Adrenal gland (tissue), 12 donors: ENCODE measurements around the gene LRP1B. TPM values are rescaled to one million over a fixed set of nuclear protein-coding genes. Genes with fewer than 3 reads are reported as not detected.

Experiments used
- DNase-seq, 7 donors: peaks; one replicate each; pipeline ENCODE4 v3.0.0-alpha.2; 2019 to 2020
- H3K27ac ChIP-seq, 5 donors: fragments of 200-600 bp; sonication (generic) in 4 of 5; 1 replicate in 3 of 5; 2 replicates in 2 of 5; pipeline versions ENCODE4 v1.5.1 to v1.8.0; 2016 to 2020; ENCODE audit warnings: mild to moderate bottlenecking in 1 of 5
- H3K27me3 ChIP-seq: fragments of 200-600 bp; 2 replicates; pipeline ENCODE4 v1.8.0; 2021
- H3K36me3 ChIP-seq, 2 donors: fragments of 200-600 bp; replicated peaks in 1 of 2; 1 replicate in 1 of 2; 2 replicates in 1 of 2; pipeline versions ENCODE4 v1.5.1 to v1.8.0; 2018 to 2022
- H3K4me1 ChIP-seq, 2 donors: fragments of 200-600 bp; replicated peaks in 1 of 2; 1 replicate in 1 of 2; 2 replicates in 1 of 2; pipeline versions ENCODE4 v1.5.1 to v1.8.0; 2018 to 2021
- H3K4me3 ChIP-seq, 4 donors: fragments of 200-600 bp; sonication (generic) in 3 of 4; one replicate each; pipeline ENCODE4 v1.5.1; 2016 to 2018
- H3K9me3 ChIP-seq, 3 donors: fragments of 200-600 bp; sonication (generic) in 1 of 3; replicated peaks in 1 of 3; 1 replicate in 2 of 3; 2 replicates in 1 of 3; pipeline versions ENCODE4 v1.5.1 to v1.8.0; 2016 to 2021
- POLR2A ChIP-seq, 2 donors: fragments of 450-650 bp; IDR thresholded peaks; one replicate each; pipeline ENCODE4 v1.6.1; 2017; ENCODE audit warnings: antibody characterized with exemption in 2 of 2, mild to moderate bottlenecking in 2 of 2, moderate library complexity in 1 of 2
- whole genome bisulfite sequencing, 4 donors: extraction: QIAGEN DNeasy Blood & Tissue Kit in 2 of 4; methylation state at CpG; one replicate each; pipeline versions ENCODE4 v1.1.5 to v1.1.7; 2013 to 2017; 5-methylcytosine and 5-hydroxymethylcytosine counted together
- intact Hi-C, 2 donors: fragments of 100-400 bp; cut with DNase I; formaldehyde crosslinking; loops; one replicate each; pipeline versions ENCODE4 v1.14.1 to v1.15.0; 2022 to 2023
- polyA plus RNA-seq, 3 donors: library from polyadenylated mRNA; stranded (reverse); fragments of 200-250 nt in 2 of 3; fragments of 350-450 nt in 1 of 3; fragmentation: Illumina TruSeq in 1 of 3; extraction: RNeasy Lipid Tissue Mini Kit (QIAGEN cat#74804) in 1 of 3; gene quantifications; one replicate each; pipeline ENCODE4 v1.2.3, GENCODE V29; 2013 to 2014
- total RNA-seq, 9 donors: library from RNA; depleted of rRNA in 4 of 9; stranded (reverse); fragments of >200 nt in 4 of 9; fragments of 120-200 nt in 1 of 9; fragmentation: NEBNext Ultra II Directional in 1 of 9; extraction: Animal tissue kit (Norgen Biotek cat#: 25700) in 1 of 9; gene quantifications; one replicate each; pipeline versions ENCODE4 v1.1.0 to v1.2.4, GENCODE V29; 2013 to 2023
- TF ChIP-seq, protein P1 (sequence below), 6 experiments: fragments of 450-650 bp in 4 of 6; fragments of 200-600 bp in 2 of 6; sonication (generic) in 1 of 6; IDR thresholded peaks; 1 replicate in 5 of 6; 2 replicates in 1 of 6; pipeline versions ENCODE4 v1.5.1 to v1.8.0; 2016 to 2021; ENCODE audit warnings: antibody characterized with exemption in 6 of 6, mild to moderate bottlenecking in 2 of 6, moderate library complexity in 1 of 6
- donor health status: healthy with polysubstance abuse.
- donor health status: Bipolar disorder and iron deficiency.
- donor health status: DM: yes; HTN: yes; CAD: no.
- donor health status: DM: no; HTN: no; CAD: no.
- donor health status: DM: no; HTN: no; CAD: no.
- donor health status: DM: yes; HTN: yes; CAD: no.

The LRP1B gene
- total and polyA plus RNA-seq, 12 donors: 0.84 to 5.4 (median 2.1) TPM

GRCh38 chr2:140585016-140585415, 1545.8 kb downstream of the LRP1B start:
- no peak for DNase-seq
- Histone ChIP-seq H3K4me3 (no peak overlapping the region), H3K9me3 (no peaks in the 10 kb centered on the region), H3K4me1 (no peaks in the 10 kb centered on the region), H3K27me3 (no peaks in the 10 kb centered on the region), H3K36me3 (no peaks in the 10 kb centered on the region), H3K27ac (no peak overlapping the region)
- no peak for TF ChIP-seq POLR2A (IDR thresholded peaks at IDR 0.05)
- TF ChIP-seq, protein P1, sequence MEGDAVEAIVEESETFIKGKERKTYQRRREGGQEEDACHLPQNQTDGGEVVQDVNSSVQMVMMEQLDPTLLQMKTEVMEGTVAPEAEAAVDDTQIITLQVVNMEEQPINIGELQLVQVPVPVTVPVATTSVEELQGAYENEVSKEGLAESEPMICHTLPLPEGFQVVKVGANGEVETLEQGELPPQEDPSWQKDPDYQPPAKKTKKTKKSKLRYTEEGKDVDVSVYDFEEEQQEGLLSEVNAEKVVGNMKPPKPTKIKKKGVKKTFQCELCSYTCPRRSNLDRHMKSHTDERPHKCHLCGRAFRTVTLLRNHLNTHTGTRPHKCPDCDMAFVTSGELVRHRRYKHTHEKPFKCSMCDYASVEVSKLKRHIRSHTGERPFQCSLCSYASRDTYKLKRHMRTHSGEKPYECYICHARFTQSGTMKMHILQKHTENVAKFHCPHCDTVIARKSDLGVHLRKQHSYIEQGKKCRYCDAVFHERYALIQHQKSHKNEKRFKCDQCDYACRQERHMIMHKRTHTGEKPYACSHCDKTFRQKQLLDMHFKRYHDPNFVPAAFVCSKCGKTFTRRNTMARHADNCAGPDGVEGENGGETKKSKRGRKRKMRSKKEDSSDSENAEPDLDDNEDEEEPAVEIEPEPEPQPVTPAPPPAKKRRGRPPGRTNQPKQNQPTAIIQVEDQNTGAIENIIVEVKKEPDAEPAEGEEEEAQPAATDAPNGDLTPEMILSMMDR (IDR thresholded peaks at IDR 0.05): no peak
- 33 to 50% (median 39%) methylated on average over 2 of the region's 2 CpGs for whole genome bisulfite sequencing, 4 donors
- intact Hi-C loops: no loop called here

- Histone ChIP-seq H3K9me3 (no peaks in the 10 kb centered on the region), H3K4me3 (no peak overlapping the region), H3K4me1 (no peaks in the 10 kb centered on the region), H3K27me3 (no peaks in the 10 kb centered on the region), H3K36me3 (no peaks in the 10 kb centered on the region), H3K27ac (no peak overlapping the region)
- DNase-seq: no peak
- intact Hi-C loops: no loop called here
- no peak for TF ChIP-seq POLR2A (IDR thresholded peaks at IDR 0.05)
- TF ChIP-seq, protein P1 (IDR thresholded peaks at IDR 0.05): no peak
Measured at GRCh38 chr2:140584471-140584870, 1546.3 kb downstream of the LRP1B start.

- intact Hi-C loops: no loop called here
- 71 to 76% (median 73%) methylated on average over 2 of the region's 2 CpGs for WGBS, 4 donors
- Histone ChIP-seq H3K36me3 (no peaks in the 10 kb centered on the region), H3K27me3 (no peaks in the 10 kb centered on the region), H3K4me1 (no peaks in the 10 kb centered on the region), H3K9me3 (no peaks in the 10 kb centered on the region), H3K4me3 (no peak overlapping the region), H3K27ac (no peak overlapping the region)
- no peak for TF ChIP-seq POLR2A (IDR thresholded peaks at IDR 0.05)
- TF ChIP-seq, protein P1 (IDR thresholded peaks at IDR 0.05): no peak
- no peak for DNase-seq
Measured at GRCh38 chr2:140580532-140581151, 1550.2 kb downstream of the LRP1B start.

DNA sequence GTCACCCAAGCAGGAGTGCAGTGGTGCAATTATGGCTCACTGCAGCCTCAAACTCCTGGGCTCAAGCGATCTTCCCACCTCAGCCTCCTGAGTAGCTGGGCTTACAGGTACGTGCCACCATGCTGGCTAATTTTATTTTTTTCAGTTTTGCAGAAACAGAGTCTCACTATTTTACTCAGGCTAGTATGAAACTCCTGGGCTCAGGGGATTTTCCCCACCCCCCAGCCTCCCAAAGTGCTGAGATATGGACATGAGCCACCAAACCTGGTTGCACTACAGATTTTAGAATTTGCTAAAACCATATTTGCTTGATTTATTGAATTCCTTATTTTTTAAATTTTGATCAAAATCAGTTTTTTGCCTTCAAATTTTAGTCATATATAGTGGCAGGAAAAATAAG, 1553.4 kb downstream of the LRP1B start:
- WGBS, 4 donors: 90 to 95% (median 94%) methylated on average over 2 of the region's 2 CpGs
- H3K36me3 ChIP-seq: no peaks in the 10 kb centered on the region

More for the DNA sequence above, 1553.4 kb downstream of the LRP1B start:
- no peak for DNase-seq
- Histone ChIP-seq H3K4me1 (peaks cover 0 to 6% of the 10 kb centered on the region in 2 donors), H3K27me3 (no peaks in the 10 kb centered on the region), H3K27ac (no peak overlapping the region), H3K4me3 (no peak overlapping the region), H3K9me3 (no peaks in the 10 kb centered on the region)
- intact Hi-C loops: no loop called here
- TF ChIP-seq, protein P1 (IDR thresholded peaks at IDR 0.05): no peak
- TF ChIP-seq POLR2A (IDR thresholded peaks at IDR 0.05): no peak
